Upper lobe of left lung (tissue), 6 donors: ENCODE measurements around the gene TRIM64C. TPM values are rescaled to one million over a fixed set of nuclear protein-coding genes. Genes with fewer than 3 reads are reported as not detected.
"Not testable (repeated sequence)": the region's sequence is repeated elsewhere in the genome, so short reads cannot be mapped to it uniquely, and the experiment has no call there.

ENCODE experiments used
- ATAC-seq, 2 donors: fragments of 200-7000 bp; cut with Tn5 transposase; one replicate each; pipeline ENCODE4 v1.9.1; 2022; ENCODE audit warnings: mild to moderate bottlenecking in 2 of 2, moderate library complexity in 2 of 2; ENCODE audit not compliant: low FRiP score in 2 of 2
- DNase-seq, 2 donors: peaks; one replicate each; pipeline ENCODE4 v3.0.0-alpha.2; 2019 to 2020
- H3K27ac ChIP-seq, 4 donors: fragments of 200-600 bp; sonication (generic); one replicate each; pipeline ENCODE4 v1.5.1; 2016 to 2019
- H3K27me3 ChIP-seq, 4 donors: fragments of 200-600 bp; sonication (generic); one replicate each; pipeline ENCODE4 v1.5.1; 2017 to 2019
- H3K36me3 ChIP-seq, 4 donors: fragments of 200-600 bp; sonication (generic); one replicate each; pipeline ENCODE4 v1.5.1; 2016 to 2019
- H3K4me1 ChIP-seq, 4 donors: fragments of 200-600 bp; sonication (generic); one replicate each; pipeline ENCODE4 v1.5.1; 2018 to 2019
- H3K4me3 ChIP-seq, 4 donors: fragments of 200-600 bp; sonication (generic); one replicate each; pipeline ENCODE4 v1.5.1; 2017 to 2019; ENCODE audit warnings: mild to moderate bottlenecking in 2 of 4, moderate library complexity in 1 of 4
- H3K9me3 ChIP-seq, 4 donors: fragments of 200-600 bp; sonication (generic); one replicate each; pipeline ENCODE4 v1.5.1; 2018 to 2019
- WGBS, 2 donors: methylation state at CpG; one replicate each; pipeline ENCODE4 v1.1.5; 2017 to 2018; 5-methylcytosine and 5-hydroxymethylcytosine counted together
- small RNA-seq, 4 donors: library from RNA; depleted of rRNA; stranded (forward); fragments of <200 nt; gene quantifications; one replicate each; pipeline ENCODE3, GENCODE V24; 2016
- total RNA-seq, 6 donors: library from RNA; depleted of rRNA in 4 of 6; stranded (reverse); fragments of >200 nt in 4 of 6; gene quantifications; one replicate each; pipeline versions ENCODE4 v1.1.0 to v1.2.1, GENCODE V29; 2016 to 2021
- donor health status: DM: no; HTN: no; CAD: no; lungs with moderate emphysema.
- donor health status: DM: no; HTN: yes; CAD: no; lungs with severe emphysema.

Gene TRIM64C, protein sequence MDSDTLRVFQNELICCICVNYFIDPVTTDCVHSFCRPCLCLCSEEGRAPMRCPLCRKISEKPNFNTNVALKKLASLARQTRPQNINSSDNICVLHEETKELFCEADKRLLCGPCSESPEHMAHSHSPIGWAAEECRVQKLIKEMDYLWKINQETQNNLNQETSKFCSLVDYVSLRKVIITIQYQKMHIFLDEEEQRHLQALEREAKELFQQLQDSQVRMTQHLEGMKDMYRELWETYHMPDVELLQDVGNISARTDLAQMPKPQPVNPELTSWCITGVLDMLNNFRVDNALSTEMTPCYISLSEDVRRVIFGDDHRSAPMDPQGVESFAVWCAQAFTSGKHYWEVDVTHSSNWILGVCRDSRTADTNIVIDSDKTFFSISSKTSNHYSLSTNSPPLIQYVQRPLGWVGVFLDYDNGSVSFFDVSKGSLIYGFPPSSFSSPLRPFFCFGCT
- not detected for total RNA-seq

DNA sequence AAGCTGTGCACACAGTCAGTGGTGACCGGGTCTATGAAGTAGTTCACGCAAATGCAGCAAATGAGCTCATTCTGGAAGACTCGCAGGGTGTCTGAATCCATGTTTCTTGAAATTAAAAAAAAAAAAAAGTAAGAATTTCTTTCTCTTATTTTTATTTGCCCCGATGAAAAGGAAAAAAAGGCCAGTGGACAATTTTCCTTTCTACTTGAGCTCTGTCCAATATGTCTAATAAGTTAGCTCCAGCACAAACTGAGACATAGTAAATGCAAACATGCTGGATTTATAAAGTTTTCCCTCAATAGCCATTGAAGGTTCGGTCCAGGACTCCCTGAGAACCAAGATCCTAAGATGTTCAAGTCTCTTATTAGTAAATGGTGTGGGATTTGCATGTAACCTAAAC is at the start of gene TRIM64C:
Gene TRIM64C, minus strand, starts transcription at position 101 of the 400 bp plus-strand sequence. Its CDS starts 0 bp downstream, at position 101.
- not testable (repeated sequence) for DNase-seq, H3K4me1 ChIP-seq, ATAC-seq, H3K36me3 ChIP-seq, H3K4me3 ChIP-seq, H3K9me3 ChIP-seq, H3K27me3 ChIP-seq, H3K27ac ChIP-seq
- 86% methylated on average over 5 of the region's 5 CpGs for WGBS, 2 donors

DNA sequence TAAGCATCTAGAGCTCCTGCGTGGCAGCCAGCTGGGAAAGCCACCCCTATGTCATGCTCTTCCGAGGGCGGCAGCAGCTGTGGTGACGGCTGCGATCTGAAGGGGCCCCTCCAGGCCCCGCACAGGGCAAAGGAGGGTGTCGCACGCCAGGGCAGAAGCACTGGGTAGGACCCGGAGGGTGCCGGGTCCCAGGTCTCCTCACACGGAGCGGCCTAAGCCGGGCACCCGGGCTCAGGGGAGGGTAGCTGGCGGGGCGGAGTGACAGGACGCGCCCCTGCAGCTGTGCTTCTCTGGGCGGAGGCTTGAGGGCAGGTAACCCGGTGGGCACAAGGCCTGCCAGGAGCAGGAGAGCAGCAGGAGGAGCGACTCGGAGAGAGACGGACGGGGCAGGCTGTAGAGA is 43.4 kb upstream of the TRIM64C start:
- not testable (repeated sequence) for H3K36me3 ChIP-seq, H3K4me3 ChIP-seq
- peak; percentile 39 to 73 for ATAC-seq

DNA sequence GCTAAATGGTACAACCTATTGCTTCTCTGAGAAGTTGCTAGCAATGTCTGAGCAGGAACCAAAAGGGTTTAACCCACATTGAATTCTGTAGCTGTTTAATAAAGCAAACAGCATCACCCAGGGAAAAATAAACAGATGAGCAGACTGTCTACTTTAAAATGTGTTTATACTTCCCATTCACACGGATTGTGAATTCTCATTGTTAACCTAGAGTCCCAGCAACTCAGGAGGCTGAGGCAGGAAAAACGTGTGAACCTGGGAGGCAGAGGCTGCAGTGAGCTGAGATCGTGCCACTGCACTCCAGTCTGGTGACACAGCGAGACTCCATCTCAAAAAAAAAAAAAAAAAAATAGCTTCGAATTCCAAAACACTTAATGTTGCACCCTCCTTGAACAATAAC is 11.0 kb upstream of the TRIM64C start:
- H3K36me3 ChIP-seq, ATAC-seq, H3K4me1 ChIP-seq, H3K4me3 ChIP-seq, H3K9me3 ChIP-seq, H3K27me3 ChIP-seq, H3K27ac ChIP-seq, DNase-seq: not testable (repeated sequence)
- WGBS, 2 donors: 61 to 71% methylated on average over 5 of the region's 5 CpGs

More for the DNA sequence above, 43.4 kb upstream of the TRIM64C start:
- peak in 1 of 2 donors; percentile 69 for DNase-seq
- not testable (repeated sequence) for H3K27ac ChIP-seq, H3K27me3 ChIP-seq, H3K4me1 ChIP-seq, H3K9me3 ChIP-seq
- 83 to 94% methylated on average over 5 to 24 of the region's 24 CpGs for WGBS, 2 donors

DNA sequence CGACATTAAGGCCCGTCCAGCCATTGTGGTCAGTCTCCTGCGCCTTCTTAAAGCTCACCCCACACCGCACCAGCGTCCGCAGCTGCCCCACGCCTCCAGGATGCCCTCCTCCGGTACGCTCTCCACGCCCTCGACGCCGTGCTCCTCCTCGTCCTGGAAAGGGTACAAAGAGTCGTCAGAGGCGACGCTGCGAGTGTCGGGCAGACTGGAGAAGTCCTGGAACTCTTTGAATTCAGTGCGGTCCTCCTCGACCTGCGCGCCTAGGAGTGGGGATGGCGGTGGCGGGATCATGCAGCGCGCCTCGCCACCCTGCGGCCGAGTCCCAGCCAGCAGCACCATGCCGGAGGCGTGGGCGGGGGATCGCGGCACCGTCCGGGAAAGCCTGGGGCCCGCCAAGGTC is 9.1 kb downstream of the TRIM64C start:
- not testable (repeated sequence) for H3K27me3 ChIP-seq, H3K27ac ChIP-seq, H3K4me1 ChIP-seq, H3K36me3 ChIP-seq, ATAC-seq, H3K4me3 ChIP-seq
- H3K9me3 ChIP-seq: peaks cover 0 to 11% (median 0%) of the 10 kb centered on the region in 4 donors
- WGBS, 2 donors: 71 to 73% methylated on average over 24 to 33 of the region's 38 CpGs
- DNase-seq: peak in 1 of 2 donors; percentile 61

DNA sequence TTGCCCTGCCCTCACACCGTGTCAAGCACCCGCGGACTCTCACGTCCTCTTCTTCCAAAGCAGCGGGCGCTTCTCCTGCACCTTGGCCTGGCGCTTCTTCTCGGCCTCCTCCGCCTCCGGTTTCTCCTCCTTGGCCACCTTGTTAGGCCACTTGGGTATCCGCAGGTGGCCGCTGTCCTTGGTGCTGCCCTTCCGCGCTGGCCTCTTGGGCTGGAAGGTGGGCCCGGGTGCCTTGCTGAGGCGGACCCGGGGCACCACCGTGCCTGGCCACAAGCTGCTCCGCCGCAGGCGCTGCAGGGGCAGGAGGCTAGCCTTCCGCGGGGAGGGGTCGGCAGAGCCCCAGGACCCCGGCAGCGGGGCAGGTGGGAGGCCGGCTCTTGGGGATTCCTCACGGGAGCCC is 10.7 kb downstream of the TRIM64C start:
- H3K27me3 ChIP-seq, ATAC-seq, H3K4me3 ChIP-seq, H3K4me1 ChIP-seq, H3K27ac ChIP-seq, H3K36me3 ChIP-seq: not testable (repeated sequence)
- DNase-seq: peak in 1 of 2 donors; percentile 71
- WGBS, 2 donors: 52 to 73% methylated on average over 7 to 19 of the region's 28 CpGs
- H3K9me3 ChIP-seq: peaks cover 0 to 11% (median 0%) of the 10 kb centered on the region in 4 donors

DNA sequence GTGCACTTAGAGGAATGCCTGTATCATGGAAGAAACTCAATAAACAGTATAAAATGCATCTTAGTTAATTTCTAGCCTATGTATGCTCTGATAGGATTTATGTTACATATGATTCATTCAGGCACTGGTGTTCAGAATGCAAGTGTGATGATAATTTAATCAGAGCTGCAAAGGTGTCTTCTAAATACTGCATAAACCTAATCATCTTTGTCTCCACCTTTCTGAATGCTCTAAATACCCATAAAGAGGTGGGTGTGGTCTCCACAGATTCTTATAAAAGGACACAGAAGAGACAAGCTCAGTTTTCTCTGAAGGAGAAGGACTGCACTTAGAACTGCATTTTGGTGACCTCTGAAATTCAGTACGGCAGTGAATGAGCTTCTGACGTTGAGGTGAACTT is 30.4 kb downstream of the TRIM64C start, which contains the start of gene TRIM49B:
Gene TRIM49B, plus strand, starts transcription at position 301 of the 400 bp plus-strand sequence. CDS start 2,777 bp downstream, outside the sequence.
- 24 to 68% methylated on average over 2 of the region's 2 CpGs for WGBS, 2 donors
- not testable (repeated sequence) for H3K4me1 ChIP-seq, H3K27ac ChIP-seq, DNase-seq, H3K4me3 ChIP-seq, H3K27me3 ChIP-seq, H3K36me3 ChIP-seq, H3K9me3 ChIP-seq, ATAC-seq

Small RNAs within 50 kb of the gene (small RNA-seq; reads per million reads assigned to genes)
- gene AC084851.1: 0 reads per million in 4 donors

Other genes starting within 250 kb of the TRIM64C start
- gene TRIM51G, start 75.2 kb downstream of the TRIM64C start, total RNA-seq: not detected
- gene TRIM49B, start 30.3 kb downstream of the TRIM64C start, total RNA-seq: not detected
- 1 to 10 TPM in 4 of 6 donors, under 1 TPM in 1, not detected in 1; 0.39 to 2.9 (median 1.8) TPM for gene FOLH1, start 149.5 kb upstream of the TRIM64C start, total RNA-seq